Colonic mucosa (tissue), 4 donors: ENCODE data around the gene DLAT. TPM values are rescaled to one million over a fixed set of nuclear protein-coding genes. Genes with fewer than 3 reads are reported as not detected.

ENCODE experiments used
- DNase-seq: peaks from one replicate; pipeline ENCODE4 v3.0.0-alpha.2; 2020
- H3K27ac ChIP-seq: fragments of 200-600 bp; one replicate; pipeline ENCODE4 v1.8.0; 2021
- H3K27me3 ChIP-seq: fragments of 200-600 bp; one replicate; pipeline ENCODE4 v1.8.0; 2021
- H3K36me3 ChIP-seq: fragments of 200-600 bp; one replicate; pipeline ENCODE4 v1.8.0; 2021
- H3K4me1 ChIP-seq: fragments of 200-600 bp; one replicate; pipeline ENCODE4 v1.8.0; 2021; ENCODE audit warnings: mild to moderate bottlenecking
- H3K4me3 ChIP-seq: fragments of 200-600 bp; one replicate; pipeline ENCODE4 v1.8.0; 2021
- H3K9ac ChIP-seq, 2 donors: one replicate each; pipeline ENCODE4 v1.7.0; 2013; ENCODE audit warnings: control low read depth in 2 of 2, low read depth in 2 of 2, low read length in 2 of 2
- H3K9me3 ChIP-seq: fragments of 200-600 bp; one replicate; pipeline ENCODE4 v1.8.0; 2021
- CTCF ChIP-seq: fragments of 200-600 bp; IDR thresholded peaks from one replicate; pipeline ENCODE4 v1.8.0; 2022; ENCODE audit warnings: antibody characterized with exemption, mild to moderate bottlenecking
- intact Hi-C: fragments of 100-400 bp; cut with DNase I; formaldehyde crosslinking; loops from one replicate; pipeline ENCODE4 v1.14.1; 2022
- total RNA-seq, 2 donors: library from RNA; stranded (reverse); fragmentation: NEBNext Ultra II Directional in 1 of 2; extraction: Animal tissue kit (Norgen Biotek cat#: 25700) in 1 of 2; gene quantifications; one replicate each; pipeline ENCODE4 v1.2.1, GENCODE V29; 2021
- donor health status: healthy.
- donor health status: DM: no; HTN: no; CAD: no.
- donor health status: DM: no; HTN: no; CAD: no.

Gene DLAT
- total RNA-seq, 2 donors from 2014 or later = 67.3 to 73.4 TPM

GRCh38 chr11:112096194-112096593, 71.0 kb downstream of the DLAT start:
- no peak overlapping the region for H3K27ac ChIP-seq
- no peak overlapping the region for H3K4me3 ChIP-seq
- TF ChIP-seq CTCF = no peak
- DNase-seq = no peak
- no peaks in the 10 kb centered on the region for H3K9me3 ChIP-seq
- intact Hi-C loops = no loop called here
- no peaks in the 10 kb centered on the region for H3K4me1 ChIP-seq
- no peaks in the 10 kb centered on the region for H3K27me3 ChIP-seq
- H3K36me3 ChIP-seq = peaks cover 26% of the 10 kb centered on the region
- H3K9ac ChIP-seq = no peak overlapping the region

- TF ChIP-seq CTCF = no peak
- H3K27ac ChIP-seq = no peak overlapping the region
- DNase-seq = no peak
Measured at GRCh38 chr11:112097734-112098528, 72.7 kb downstream of the DLAT start.

GRCh38 chr11:112100462-112100861, 75.3 kb downstream of the DLAT start:
- Histone ChIP-seq H3K27me3 (no peaks in the 10 kb centered on the region), H3K9ac (no peak overlapping the region), H3K36me3 (no peaks in the 10 kb centered on the region), H3K27ac (no peak overlapping the region), H3K4me3 (no peak overlapping the region), H3K4me1 (no peaks in the 10 kb centered on the region), H3K9me3 (no peaks in the 10 kb centered on the region)
- no peak for TF ChIP-seq CTCF
- intact Hi-C loops = no loop called here
- no peak for DNase-seq

More at GRCh38 chr11:112097734-112098528, 72.7 kb downstream of the DLAT start:
- no peak overlapping the region for H3K4me3 ChIP-seq
- no peaks in the 10 kb centered on the region for H3K27me3 ChIP-seq
- intact Hi-C loops = no loop called here
- no peaks in the 10 kb centered on the region for H3K4me1 ChIP-seq
- H3K9ac ChIP-seq = no peak overlapping the region
- H3K36me3 ChIP-seq = peaks cover 9% of the 10 kb centered on the region
- H3K9me3 ChIP-seq = no peaks in the 10 kb centered on the region

- Histone ChIP-seq H3K9ac (no peak overlapping the region), H3K27ac (no peak overlapping the region), H3K36me3 (no peaks in the 10 kb centered on the region), H3K4me1 (no peaks in the 10 kb centered on the region), H3K4me3 (no peak overlapping the region), H3K27me3 (no peaks in the 10 kb centered on the region), H3K9me3 (no peaks in the 10 kb centered on the region)
- DNase-seq = no peak
- TF ChIP-seq CTCF = no peak
- intact Hi-C loops = no loop called here
Measured at GRCh38 chr11:112103446-112103845, 78.2 kb downstream of the DLAT start.

GRCh38 chr11:112106070-112106469, 80.9 kb downstream of the DLAT start:
- intact Hi-C loops = no loop called here
- TF ChIP-seq CTCF = no peak
- H3K4me3 ChIP-seq = no peak overlapping the region
- no peaks in the 10 kb centered on the region for H3K4me1 ChIP-seq
- H3K27ac ChIP-seq = no peak overlapping the region
- no peak overlapping the region for H3K9ac ChIP-seq
- no peaks in the 10 kb centered on the region for H3K36me3 ChIP-seq
- no peak for DNase-seq
- H3K27me3 ChIP-seq = no peaks in the 10 kb centered on the region
- no peaks in the 10 kb centered on the region for H3K9me3 ChIP-seq

Other genes starting within 250 kb of the DLAT start
- gene ALG9, start 153.8 kb upstream of the DLAT start, total RNA-seq = 10 to 100 TPM; 23.2 to 25.2 TPM
- 1 to 10 TPM; 1.6 to 2.1 TPM for gene FDXACB1, start 146.2 kb upstream of the DLAT start, total RNA-seq
- 10 to 100 TPM; 18.8 to 20.0 TPM for gene CFAP68, start 145.9 kb upstream of the DLAT start, total RNA-seq
- 100 to 1,000 TPM in 1 of 2 donors, 10 to 100 TPM in 1; 10.6 to 166 TPM for gene CRYAB, start 113.6 kb upstream of the DLAT start, total RNA-seq
- 1 to 10 TPM in 1 of 2 donors, under 1 TPM in 1; 0.25 to 2.2 TPM for gene HSPB2, start 112.7 kb upstream of the DLAT start, total RNA-seq
- gene C11orf52, start 106.5 kb upstream of the DLAT start, total RNA-seq = 1 to 10 TPM; 7.3 to 8.8 TPM
- gene DIXDC1, start 88.1 kb upstream of the DLAT start, total RNA-seq = 10 to 100 TPM in 1 of 2 donors, 1 to 10 TPM in 1; 4.0 to 13.8 TPM
- 1 to 10 TPM in 1 of 2 donors, under 1 TPM in 1; 0.82 to 1.0 TPM for gene PIH1D2, start 48.6 kb downstream of the DLAT start, total RNA-seq
- 10 to 100 TPM; 12.5 to 12.8 TPM for gene NKAPD1, start 48.9 kb downstream of the DLAT start, total RNA-seq
- 10 to 100 TPM; 40.7 to 93.9 TPM for gene TIMM8B, start 61.3 kb downstream of the DLAT start, total RNA-seq
- 100 to 1,000 TPM; 274 to 276 TPM for gene SDHD, start 61.5 kb downstream of the DLAT start, total RNA-seq
- 10 to 100 TPM; 42.3 to 63.4 TPM for gene IL18, start 138.7 kb downstream of the DLAT start, total RNA-seq
- gene TEX12, start 142.0 kb downstream of the DLAT start, total RNA-seq = under 1 TPM in 1 of 2 donors, not detected in 1; 0.42 TPM
- gene BCO2, start 150.1 kb downstream of the DLAT start, total RNA-seq = 1 to 10 TPM; 1.7 to 6.0 TPM
- 10 to 100 TPM; 33.3 to 34.6 TPM for gene PTS, start 201.0 kb downstream of the DLAT start, total RNA-seq
- gene PLET1, start 235.5 kb downstream of the DLAT start, total RNA-seq = not detected